ENCODE data around the gene HDAC9.

Gene HDAC9

DNA sequence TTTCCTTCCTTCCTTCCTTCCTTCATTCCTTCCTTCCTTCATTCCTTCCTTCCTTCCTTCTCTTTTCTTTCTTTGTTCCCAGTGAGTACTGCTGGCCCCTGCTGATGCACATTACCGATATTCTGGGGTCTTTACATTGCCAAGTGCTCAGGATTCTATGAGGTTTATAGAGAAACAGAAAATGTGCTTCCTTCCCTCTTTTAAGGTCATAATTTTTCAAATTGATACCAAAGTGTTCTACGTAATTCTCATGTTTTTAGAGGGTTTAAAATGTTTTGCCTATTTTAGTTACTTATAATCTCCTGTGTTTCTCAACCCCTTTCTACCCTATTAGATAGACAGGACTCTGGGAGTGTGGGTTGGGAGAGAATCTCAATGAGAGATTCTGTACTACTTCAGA is 291.2 kb downstream of the HDAC9 start:
- TF ChIP-seq, protein P1, sequence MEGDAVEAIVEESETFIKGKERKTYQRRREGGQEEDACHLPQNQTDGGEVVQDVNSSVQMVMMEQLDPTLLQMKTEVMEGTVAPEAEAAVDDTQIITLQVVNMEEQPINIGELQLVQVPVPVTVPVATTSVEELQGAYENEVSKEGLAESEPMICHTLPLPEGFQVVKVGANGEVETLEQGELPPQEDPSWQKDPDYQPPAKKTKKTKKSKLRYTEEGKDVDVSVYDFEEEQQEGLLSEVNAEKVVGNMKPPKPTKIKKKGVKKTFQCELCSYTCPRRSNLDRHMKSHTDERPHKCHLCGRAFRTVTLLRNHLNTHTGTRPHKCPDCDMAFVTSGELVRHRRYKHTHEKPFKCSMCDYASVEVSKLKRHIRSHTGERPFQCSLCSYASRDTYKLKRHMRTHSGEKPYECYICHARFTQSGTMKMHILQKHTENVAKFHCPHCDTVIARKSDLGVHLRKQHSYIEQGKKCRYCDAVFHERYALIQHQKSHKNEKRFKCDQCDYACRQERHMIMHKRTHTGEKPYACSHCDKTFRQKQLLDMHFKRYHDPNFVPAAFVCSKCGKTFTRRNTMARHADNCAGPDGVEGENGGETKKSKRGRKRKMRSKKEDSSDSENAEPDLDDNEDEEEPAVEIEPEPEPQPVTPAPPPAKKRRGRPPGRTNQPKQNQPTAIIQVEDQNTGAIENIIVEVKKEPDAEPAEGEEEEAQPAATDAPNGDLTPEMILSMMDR (IDR thresholded peaks at IDR 0.05; ENCODE audit: low read depth, low read length): no peak
- H3K4me3 ChIP-seq (ENCODE audit: low read depth, low read length): no peak overlapping the region

DNA sequence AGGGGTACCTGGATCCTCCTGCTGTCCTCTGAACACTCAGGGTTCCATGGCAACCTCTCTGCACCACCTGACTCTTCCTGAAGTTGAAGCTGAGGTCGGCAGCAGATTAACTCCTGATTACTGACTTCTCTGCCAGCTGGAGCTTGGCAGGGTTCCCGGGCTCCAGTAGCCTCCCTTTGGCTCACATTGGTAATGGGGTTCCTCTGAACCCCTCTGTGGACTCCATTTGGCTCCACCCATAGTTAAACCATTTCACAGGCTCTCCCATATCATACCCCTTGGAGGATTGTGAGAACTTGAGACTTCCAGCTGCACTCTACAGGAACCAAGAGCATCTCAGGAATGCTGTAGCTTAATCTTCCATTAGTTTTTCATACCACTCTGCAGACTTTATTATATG is 292.5 kb downstream of the HDAC9 start:
- TF ChIP-seq, protein P1 (IDR thresholded peaks at IDR 0.05; ENCODE audit: low read depth, low read length): no peak
- no peak overlapping the region for H3K4me3 ChIP-seq (ENCODE audit: low read depth, low read length)

GRCh38 chr7:18792871-18793595 is 297.5 kb downstream of the HDAC9 start:
- TF ChIP-seq, protein P1 (IDR thresholded peaks at IDR 0.05; ENCODE audit: low read depth, low read length): no peak
- H3K4me3 ChIP-seq (ENCODE audit: low read depth, low read length): no peak overlapping the region

GRCh38 chr7:18796216-18796615 is 300.7 kb downstream of the HDAC9 start:
- no peak overlapping the region for H3K4me3 ChIP-seq (ENCODE audit: low read depth, low read length)
- TF ChIP-seq, protein P1 (IDR thresholded peaks at IDR 0.05; ENCODE audit: low read depth, low read length): no peak

DNA sequence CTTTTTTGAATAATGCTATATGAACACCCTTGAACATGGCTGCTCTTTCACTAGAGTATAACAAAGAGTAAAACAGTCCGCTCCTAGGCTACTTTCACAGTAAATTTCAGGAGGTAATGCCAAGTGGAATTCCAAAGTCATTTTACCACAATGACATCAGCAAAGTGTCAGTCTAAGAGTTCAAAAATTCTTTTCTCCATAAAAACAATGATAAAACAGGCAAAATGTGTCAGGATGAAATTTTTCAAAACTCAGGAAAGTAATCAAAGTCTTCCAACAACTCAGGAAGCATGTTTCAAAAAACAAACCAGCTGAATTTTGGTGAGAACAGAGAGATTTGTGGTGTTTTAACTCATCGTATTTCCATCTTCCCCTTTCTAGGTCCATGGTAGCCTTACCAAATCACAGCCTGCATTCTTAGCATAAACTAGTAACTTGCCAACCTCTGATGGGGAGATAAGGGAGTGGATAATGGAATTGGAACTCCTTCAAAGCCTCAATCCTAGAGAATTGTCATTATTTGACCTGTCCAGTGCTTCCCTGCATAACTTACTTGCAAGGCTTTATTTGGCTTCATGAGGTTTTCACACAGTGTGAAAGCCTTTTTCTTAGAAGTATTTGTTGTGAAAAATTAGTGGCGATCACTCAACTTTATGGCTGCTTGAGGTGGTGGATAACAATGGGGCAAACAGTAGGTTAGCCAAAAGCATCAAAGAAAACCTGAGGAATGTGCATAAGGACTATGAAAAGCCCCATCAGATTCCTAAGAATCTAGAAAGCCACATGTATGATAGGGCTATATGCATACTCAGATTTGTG is 302.7 kb downstream of the HDAC9 start:
- TF ChIP-seq, protein P1 (IDR thresholded peaks at IDR 0.05; ENCODE audit: low read depth, low read length): no peak
- H3K4me3 ChIP-seq (ENCODE audit: low read depth, low read length): no peak overlapping the region

- TF ChIP-seq, protein P1 (IDR thresholded peaks at IDR 0.05; ENCODE audit: low read depth, low read length): no peak
- no peak overlapping the region for H3K4me3 ChIP-seq (ENCODE audit: low read depth, low read length)
Measured at GRCh38 chr7:18799899-18800298, 304.4 kb downstream of the HDAC9 start.

DNA sequence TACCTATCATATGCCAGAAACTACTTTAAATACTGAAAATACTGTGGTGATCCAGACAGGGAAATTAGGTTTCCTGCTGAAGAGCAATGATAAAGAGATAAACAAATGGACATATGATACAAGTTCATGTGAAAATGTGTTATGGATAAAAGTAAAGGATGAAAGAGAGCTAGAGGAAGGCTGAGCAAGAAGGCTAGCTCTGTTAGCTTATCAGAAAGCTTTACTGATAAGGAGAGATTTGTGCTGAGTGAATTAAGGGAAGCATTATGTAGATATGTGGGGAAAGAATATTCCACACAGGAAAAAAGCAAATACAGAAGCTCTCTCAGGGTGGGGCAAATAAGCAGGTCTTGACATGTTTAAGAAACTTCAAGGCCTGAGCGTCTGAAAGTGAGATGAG is 308.4 kb downstream of the HDAC9 start:
- TF ChIP-seq, protein P1 (IDR thresholded peaks at IDR 0.05; ENCODE audit: low read depth, low read length): no peak
- no peak overlapping the region for H3K4me3 ChIP-seq (ENCODE audit: low read depth, low read length)
